Measurements from ENCODE around the gene SLC45A3.
"Not testable (repeated sequence)": the region's sequence is repeated elsewhere in the genome, so short reads cannot be mapped to it uniquely, and the experiment has no call there.

The SLC45A3 gene

DNA sequence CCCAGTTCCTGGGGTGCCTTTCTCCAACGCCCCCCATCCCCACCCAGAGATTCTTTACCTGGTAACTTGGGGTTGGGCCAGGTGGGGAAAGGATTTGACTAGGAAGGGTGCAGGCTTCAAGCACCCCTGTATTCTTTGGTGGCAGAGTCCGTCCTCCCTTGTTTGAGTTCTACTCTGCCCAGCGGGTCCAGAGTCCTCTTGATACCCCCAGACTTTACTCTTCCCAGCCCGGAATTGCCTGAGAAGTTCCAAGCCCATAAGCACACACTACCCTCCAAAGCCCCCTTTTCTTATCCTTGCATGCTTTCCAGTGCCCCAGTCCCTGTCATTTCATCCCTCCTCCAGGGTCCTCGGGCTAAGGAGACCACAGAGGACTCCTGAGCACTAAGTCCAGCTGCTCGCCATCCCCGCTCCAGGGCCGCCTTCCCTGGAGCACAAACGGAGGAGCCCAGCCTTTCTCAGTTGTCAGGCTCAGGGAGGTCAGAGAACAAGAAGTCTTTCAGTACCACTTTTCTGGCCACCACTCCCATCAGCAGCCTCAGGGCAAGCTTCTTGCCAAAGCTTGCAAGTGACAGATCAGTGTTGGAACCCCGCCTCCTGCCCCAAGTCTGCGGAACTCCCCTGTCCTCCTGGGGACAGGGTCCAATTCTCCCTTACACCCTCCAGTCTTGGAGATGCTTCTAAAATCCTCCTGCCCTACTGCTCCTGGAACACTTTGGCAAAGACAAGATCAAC is 12.2 kb downstream of the SLC45A3 start:
- DNase-seq = no peak

DNA sequence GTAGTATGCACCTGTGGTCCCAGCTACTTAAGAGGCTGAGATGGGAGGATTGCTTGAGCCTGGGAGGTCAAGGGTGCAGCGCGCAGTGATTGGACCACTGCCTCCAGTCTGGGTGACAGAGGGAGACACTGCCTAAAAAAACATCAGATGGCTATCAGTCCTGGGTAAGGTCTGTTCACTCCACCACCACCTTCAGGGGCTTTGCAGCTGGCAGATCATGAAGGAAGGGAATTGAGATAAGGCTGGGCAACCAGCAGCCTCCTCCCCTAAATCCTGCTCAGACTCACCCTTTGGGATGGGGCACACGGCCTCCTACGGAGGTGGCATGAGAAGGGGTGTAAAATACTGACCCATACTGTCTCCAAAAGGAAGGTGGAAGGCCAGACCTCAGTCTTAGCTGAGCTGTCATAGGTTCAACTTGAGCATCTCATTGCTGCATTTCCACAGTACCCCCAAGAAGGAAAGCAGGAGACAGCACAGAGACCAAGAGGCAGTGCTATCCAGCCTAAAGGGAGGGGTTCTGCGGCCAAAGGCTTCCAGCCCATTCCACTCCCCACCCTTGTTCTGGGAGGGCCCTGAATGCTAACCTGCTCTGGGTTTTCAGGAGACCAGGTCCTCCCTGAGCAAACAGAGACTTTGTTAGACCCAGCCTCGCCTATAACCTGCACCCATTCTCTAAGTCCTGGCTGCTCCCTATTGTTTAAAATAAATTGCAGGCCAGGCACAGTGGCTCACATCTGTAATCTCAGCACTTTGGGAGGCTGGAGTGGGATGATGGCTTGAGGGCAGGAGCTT is 13.7 kb downstream of the SLC45A3 start:
- no peak for DNase-seq

DNA sequence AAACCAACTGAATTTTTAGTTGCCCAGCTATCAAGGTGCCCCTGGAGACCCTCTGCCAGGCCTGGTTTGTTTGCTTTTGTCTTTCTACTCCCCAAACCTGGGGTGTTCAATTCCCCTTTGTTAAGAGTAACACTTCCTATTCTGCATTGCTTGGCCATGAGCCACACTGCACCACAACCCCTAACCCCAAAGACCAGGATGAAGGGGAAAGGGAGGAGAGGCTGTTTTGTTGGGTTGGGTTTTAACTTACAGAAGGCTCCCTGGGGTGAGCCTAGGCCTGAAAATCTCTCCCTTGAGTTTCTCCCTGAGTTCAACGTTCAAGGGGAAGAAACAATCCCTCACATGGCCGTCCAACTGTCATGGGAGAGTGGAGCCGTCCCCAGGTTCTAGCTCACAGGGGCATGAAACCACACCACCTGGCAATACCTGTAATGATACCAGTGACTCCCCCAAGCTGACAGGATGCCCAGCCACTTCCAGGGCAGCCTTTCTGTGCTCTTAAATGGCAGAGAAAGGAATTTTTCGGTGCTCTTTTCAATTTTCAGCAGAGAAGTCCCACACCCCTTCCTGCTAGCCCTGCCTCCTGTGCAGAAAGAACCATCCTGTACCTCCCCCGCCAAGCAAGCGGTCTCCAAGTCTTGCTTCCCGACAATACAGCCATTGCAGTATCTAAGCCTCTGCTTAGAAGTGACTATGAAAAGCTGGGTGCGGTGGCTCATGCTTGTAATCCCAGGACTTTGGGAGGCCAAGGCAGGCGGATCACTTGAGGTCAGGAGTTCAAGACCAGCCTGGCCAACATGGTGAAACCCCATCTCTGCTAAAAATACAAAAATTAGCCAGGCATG is 14.9 kb downstream of the SLC45A3 start:
- DNase-seq = no peak

DNA sequence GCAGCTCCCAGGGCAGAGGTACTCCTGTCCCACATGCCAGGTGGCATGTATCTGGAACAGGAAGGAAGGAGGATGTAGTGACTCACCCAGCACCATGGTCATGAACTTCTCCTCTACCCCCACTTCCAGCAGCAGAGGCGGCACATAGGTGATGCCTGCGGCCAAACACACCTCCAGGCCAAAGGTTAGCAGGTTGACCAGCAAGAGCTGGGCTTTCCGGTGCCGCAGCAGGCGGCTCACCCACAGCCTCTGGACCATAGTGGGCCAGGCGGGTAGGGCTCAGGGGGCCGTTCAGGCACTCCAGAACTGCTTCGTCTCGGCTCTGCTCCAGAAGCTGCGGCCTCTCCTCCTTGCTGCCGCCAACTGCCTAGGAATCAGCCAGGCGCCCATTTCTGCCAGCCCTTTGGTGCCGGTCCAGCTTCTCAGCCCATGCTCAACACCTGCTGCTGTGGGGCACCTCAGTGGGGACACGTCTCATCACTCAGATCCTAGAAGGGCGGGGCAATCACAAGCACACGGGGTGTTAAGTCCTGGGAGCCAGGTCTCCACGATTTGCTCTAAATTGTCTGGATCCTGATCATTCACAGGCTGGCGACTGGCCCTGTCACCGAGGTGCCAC is 15.8 kb downstream of the SLC45A3 start:
- DNase-seq = no peak

DNA sequence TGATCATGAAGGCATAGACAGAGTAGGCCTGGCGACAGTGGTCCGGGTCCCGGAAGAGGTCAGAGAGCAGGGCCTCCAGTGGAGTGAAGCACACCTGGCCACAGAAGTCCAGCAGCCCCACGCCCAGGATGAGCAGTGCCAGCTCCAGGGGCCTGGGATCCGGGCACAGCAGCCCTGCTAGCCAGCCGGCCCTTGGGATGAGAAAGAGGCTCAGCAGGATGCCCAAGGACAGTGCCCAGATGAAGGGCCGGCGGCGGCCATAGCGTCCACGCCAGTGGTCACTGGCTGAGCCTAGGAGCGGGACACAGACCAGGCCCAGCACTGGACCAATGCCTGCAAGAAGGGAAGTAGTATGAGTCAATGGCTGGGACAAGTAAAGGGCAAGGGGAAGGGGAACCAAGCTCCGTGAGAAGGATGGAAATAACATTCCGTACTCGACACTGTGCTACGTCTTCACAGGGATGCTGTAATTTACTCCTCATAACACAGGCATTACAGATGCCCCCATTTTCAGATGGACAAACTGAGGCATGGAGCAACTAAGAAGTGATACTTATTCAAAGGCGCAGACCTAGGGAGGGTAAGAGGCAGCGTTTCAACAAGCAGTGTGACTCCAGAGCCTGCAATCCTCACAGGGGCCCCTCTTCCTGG is 16.9 kb downstream of the SLC45A3 start:
- DNase-seq = no peak

DNA sequence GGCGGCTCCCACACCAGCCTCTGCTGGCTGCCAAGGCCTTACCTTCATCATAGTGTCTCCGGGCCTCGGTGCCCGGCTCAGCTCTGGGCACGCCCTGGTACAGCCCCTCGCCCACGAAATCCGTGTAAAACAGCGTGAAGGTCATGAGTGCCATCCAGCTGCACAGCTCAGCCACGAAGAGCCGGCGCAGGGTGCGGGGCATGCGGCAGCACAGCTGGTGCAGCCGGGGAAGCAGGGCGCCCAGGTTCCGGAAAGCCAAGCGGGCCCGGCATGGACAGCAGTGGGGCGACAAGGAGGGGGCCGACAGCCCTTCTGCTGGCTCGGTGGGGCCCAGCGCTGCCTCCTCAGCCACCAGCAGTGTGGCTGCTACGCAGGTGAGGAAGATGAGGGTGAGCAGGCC is 17.5 kb downstream of the SLC45A3 start:
- no peak for DNase-seq

DNA sequence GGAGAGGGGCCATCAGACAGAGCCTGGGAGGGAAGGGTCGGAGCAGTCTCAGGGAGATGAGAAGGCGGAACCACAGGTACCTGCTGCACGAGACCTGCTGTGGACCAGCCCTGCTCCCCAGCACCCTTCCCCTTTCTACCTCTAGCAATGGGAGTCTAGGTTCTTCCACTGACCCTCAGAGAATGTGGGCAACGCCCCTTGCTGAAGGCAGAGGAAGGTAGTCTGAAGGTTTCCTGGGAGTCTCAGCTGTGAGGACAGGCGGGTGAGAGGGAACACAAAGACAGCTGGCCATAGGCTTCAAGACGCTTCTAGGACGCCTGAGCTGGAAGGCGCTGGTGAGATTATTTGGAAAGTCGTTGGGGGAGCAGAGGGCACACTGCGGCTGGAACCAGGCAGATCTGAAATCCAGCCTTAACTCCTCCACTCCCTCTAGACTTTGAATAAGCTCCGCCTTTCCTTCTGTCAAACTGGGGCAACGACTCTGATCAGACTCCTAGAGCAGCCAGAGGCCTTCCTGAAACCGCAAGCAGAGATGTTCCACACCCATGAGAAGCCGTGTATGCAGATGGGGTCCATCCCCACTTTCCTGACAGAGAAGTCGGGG is 18.1 kb downstream of the SLC45A3 start:
- DNase-seq = no peak

DNA sequence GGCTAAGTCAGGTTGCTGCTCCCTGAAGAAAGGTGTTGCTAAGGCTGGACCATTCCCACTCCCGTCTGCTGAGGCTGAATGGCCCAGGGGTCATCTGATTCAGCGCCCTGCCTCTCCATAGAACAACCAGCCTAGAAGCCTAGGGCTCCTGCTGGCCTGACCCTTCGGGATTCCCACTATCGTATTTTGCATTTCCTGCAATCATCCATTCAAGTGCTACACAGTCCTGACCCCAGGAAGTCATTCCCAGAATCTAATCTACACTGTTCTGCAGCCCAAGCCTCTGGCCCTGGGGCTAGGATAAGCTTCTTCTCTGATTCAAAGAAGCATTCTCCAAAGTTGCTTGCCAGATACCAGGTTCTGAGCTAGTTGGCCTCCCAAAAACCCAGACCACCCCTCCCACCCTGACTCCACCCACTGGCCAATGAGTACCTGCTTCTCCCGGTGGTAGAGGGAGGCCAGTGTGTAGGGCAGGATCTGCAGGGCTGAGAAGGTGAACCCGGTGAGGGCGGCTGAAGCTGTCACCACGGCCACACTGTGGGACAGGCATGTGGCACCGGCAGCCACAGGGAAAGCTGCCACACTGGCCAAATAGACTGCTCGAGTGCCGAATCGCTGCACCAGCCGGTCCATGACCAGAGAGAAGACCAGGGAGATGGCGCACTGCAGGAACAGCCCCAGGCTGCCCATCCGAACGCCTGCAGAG is 18.7 kb downstream of the SLC45A3 start:
- DNase-seq = no peak

DNA sequence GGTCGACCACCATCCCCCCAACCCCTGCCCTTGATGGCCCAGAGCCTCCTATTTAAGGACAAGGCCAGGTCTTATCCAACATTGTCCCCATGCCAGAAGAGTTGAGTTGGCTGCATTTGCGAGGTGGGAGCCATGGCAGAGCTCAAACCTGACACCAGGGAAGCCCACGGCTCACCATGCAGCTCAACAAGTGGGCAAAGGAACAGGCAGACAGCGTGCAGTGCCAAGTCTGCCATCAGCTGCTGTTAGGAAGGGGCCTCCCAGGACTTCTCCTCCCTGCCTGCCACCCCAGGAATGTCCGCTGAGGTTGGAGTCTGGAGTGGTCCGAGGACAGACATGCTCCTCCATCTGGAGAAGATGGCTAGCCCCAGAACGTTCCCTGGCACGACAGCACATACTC is 19.9 kb downstream of the SLC45A3 start:
- no peak for DNase-seq

DNA sequence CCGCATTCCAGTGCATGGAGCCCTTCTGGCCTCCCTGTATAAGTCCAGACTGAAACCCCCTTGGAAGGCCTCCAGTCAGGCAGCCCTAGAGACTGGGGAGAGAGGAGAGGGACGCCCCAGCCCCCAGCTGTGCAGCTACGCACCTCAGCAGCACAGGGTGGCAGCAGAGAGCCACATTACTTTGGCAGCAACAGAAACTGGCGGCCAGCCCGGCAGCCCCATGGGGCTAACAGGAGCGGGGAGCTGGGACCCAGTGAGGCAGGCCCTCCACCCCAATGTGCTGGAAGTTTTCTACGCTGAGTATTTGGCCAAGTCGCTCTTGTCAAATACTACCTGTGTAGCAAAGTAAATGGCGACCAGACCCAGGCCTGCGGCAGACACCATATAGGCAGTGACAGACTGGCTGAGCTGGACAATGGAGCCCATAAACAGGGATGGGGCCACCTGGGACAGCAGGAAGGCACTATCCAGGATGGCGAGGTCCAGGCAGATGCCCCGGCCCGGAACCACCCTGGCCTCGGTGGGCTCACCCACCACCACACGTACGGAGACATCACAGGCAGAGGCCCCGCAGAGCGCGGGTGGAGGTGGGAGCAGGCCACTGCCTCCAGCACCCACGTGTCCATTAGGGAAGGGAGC is 21.2 kb downstream of the SLC45A3 start:
- DNase-seq = peak; percentile 69

DNA sequence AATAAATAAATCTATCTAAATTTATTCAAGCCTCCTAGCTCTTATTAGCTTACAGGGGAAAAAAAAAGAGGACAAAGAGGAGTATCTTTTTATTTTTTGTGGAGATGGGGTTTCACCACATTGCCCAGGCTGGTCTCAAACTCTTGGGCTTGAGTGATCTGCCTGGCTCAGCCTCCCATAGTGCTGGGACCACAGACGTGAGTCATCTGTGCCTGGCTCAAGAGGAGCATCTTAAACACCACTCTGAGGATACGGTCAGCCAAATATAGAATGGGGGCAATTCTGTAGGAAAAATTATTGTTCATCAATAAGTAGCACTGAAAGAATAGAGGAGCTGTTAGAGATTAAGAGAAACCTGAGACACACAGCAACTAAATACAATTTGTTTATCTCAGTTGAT is 24.1 kb downstream of the SLC45A3 start:
- DNase-seq = no peak

DNA sequence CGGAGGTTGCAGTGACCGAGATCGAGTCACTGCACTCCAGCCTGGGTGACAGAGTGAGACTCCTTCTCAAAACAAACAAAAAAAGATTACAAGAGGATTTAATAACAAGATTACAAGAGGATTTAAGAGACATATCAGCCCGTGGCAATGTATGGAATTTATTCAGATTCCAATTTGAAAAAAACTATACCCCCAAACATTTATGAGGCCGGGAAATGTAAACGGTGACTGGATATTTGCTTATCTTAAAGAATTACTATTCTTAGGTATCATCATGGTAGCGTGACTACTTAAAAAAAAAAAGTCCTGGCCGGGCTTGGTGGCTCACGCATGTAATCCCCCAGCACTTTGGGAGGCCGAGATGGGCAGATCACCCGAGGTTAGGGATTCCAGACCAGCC is 27.3 kb downstream of the SLC45A3 start:
- no peak for DNase-seq

DNA sequence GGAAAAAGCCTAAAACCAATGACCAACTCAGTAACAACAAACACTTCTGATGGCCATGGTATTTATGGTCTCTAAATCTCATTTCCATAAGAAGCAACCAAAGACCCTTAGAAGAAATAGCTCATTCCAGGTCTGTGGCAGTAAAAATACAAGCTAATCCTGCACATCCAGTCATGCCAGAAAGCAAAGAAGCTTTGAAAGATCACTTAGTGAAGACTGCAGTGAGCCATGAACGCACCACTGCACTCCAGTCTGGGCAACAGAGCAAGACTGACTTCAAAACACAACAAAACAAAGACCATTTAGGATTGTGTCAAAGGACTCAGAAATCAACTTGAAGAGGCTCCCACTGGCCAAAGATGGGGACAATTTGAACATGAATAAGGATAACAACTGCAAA is 30.1 kb downstream of the SLC45A3 start:
- no peak for DNase-seq

DNA sequence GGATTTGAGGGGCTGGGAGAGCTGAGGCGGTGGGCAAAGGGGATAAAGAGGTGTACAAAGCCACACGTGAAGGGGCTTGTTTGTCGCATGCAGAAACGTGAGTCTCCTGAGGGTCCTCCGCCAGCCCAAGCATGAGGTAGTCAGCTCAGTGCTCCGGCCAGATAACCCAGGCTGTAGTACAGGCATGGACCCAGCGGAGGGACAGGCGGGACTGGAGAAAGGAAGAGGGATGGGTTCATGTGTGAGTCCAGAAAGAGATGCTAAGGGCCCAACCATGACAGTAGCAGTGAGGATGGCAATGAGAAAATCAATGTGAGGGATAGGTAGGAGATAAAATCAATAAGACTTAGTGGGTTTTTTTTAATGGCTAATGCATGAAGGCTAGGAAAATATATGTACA is 34.8 kb downstream of the SLC45A3 start:
- no peak for DNase-seq

DNA sequence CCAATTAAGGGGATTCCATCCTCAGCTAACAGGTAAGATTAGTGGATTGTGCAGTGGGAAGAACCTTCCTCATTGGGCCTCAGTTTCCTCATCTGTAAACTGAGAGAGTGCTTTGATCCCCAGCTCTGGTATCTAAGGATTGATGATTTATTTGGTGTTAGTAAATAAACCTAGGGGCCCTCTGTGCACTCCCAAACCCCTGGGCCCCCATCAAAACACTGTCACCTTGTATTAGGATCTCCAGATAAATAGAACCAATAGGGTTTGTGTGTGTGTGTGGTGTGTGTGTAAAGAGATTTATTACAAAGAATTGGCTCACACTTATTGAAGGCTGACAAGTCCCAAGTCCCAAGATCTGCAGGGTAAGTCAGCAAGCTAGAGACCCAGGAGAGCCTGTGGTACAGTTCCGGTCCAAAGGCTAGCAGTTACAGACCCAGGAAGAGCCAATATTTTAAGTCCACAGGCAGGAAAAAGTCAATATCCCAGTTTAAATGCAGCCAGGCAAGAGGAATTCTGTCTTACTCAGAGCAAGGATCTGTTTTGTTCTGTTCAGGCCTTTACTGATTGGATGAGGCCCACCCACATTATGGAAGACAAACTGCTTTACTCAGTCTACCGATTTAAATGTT is 37.5 kb downstream of the SLC45A3 start:
- no peak for DNase-seq

DNA sequence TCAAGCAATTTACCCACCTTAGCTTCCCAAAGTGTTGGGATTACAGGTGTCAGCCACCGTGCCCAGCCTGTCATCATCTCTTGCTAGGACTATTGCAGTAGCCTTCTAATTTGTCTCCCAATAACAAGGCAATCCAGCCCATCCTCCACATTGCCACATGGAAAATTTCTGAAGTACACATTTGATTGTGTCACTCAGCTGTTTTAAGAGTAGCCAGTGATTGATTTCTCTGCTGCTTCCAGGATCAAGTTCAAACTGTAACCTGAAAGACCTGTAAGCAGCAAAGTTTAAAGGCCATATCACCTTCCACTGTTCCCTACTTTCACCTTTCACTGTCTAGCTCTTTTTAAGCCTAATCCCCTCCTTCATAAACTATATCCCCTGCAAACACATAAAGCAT is 40.7 kb downstream of the SLC45A3 start:
- DNase-seq = no peak

DNA sequence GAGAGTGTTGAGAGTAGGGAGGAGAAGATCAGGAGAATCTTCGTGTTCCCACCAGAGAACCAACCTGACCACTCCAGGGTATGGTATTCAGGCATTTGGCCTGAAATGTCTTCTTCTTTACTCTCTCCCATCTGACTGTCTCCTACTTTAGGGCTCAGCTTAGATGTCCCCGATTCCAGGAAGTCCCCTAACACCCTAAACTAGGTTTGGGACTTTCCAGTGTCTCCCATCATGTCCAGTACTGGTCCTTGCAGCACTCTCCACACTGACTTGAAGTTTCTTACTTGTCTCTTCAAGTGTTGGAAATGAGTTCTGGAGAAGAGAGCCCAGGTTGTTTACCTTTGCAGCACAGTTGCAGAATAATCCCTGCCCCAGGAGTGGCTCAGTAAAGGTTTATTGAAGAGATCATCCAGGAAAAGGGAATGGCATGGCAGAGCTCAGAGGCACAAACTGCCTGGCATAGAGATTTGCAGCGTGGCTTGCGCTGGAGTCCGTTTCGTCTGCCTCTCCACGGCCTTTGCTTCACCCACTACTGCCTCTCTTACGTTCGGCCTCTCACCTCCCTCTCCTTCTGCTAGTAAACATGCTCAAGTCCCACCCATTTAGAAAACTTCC is 42.3 kb downstream of the SLC45A3 start:
- DNase-seq = no peak

DNA sequence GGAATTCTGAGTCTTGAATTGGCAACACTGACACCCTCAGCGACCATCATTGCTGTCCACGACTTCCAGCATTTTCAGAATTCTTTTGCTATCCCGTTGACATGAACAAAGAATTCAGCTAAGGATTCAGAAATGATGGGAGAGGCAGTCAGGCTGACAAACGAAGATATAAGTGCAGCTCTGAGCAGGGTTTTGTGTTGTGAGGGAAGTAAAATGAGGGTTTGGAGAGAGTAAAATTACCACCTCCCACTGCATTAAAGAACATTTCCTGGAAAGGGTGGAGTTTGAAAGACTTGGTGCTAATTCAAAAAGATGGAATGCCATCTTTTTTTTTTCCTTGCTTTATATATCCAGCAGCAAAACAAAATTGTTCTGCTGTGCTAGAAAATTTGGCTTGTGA is 43.6 kb downstream of the SLC45A3 start:
- DNase-seq = no peak

DNA sequence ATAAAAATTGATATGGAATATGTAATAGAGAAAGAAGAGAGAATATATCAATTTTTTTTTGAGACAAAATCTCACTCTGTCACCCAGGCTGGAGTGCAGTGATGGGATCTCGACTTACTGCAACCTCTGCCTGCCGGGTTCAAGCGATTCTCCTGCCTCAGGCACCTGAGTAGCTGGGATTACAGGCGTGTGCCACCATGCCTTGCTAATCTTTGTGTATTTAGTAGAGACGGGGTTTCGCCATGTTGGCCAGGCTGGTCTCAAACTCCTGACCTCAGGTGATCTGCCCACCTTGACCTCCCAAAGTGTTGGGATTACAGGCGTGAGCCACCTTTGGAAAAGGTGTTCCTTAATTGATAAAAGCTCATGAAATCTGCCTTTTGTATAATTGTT is 44.2 kb downstream of the SLC45A3 start:
- DNase-seq = not testable (repeated sequence)

DNA sequence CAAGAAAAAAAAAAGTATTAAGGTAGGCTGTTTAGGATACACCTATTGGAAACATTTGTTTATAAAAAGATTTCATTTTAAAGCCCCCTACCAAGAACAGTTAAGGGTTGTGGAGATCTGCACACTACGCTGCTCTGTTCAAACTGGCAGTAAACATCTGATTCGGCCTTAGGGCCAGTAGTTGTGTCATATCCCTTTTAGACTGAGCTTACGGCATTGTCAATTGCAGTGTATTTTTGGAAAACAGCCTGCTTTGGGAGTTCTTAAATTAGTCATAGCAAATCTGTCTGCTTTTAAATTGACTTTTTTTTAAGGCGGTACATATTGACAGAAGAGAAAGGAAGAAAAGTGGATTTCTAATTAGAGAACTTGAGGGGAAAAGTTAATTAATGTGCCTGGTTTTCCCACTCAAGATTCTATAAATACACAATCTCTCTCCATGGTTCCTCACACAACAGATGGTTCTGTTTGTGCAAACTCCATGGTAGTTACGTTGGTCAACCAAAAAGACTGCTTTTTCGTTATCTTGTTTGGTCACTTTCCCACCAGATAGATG is 46.8 kb downstream of the SLC45A3 start:
- no peak for DNase-seq
